Stimulated activated naive CD8-positive, alpha-beta T cell treated with anti-CD3 and anti-CD28 coated beads, Interleukin-15, amount 100 ng/mL, for 72 hours (primary cell): ENCODE results near the gene CRACR2B.
A peak's percentile ranks its signal among the peaks of the same experiment; 100 is the strongest.

Experiments
- ATAC-seq: fragments of 150-1000 bp; cut with Tn5 transposase; 2 replicates; pipeline ENCODE4 v1.10.0; 2021; ENCODE audit warnings: mild to moderate bottlenecking, moderate library complexity
- DNase-seq, 2 donors: peaks; one replicate each; pipeline ENCODE4 v3.0.0; 2021 to 2022
- H3K27ac Mint-ChIP-seq, 2 donors: one replicate each; pipeline ENCODE4 v1.8.0; 2022; ENCODE audit warnings: mild to moderate bottlenecking in 2 of 2, mixed read lengths in 2 of 2, moderate library complexity in 2 of 2
- H3K27me3 Mint-ChIP-seq: one replicate; pipeline ENCODE4 v1.8.0; 2022; ENCODE audit warnings: mixed read lengths
- H3K4me1 Mint-ChIP-seq: one replicate; pipeline ENCODE4 v1.8.0; 2022; ENCODE audit warnings: mild to moderate bottlenecking, mixed read lengths
- H3K4me3 Mint-ChIP-seq, 2 donors: one replicate each; pipeline ENCODE4 v1.8.0; 2022; ENCODE audit warnings: mild to moderate bottlenecking in 2 of 2, mixed read lengths in 2 of 2, moderate library complexity in 1 of 2
- H3K9me3 Mint-ChIP-seq, 2 donors: one replicate each; pipeline ENCODE4 v1.8.0; 2022; ENCODE audit warnings: mixed read lengths in 2 of 2

Gene CRACR2B

DNA sequence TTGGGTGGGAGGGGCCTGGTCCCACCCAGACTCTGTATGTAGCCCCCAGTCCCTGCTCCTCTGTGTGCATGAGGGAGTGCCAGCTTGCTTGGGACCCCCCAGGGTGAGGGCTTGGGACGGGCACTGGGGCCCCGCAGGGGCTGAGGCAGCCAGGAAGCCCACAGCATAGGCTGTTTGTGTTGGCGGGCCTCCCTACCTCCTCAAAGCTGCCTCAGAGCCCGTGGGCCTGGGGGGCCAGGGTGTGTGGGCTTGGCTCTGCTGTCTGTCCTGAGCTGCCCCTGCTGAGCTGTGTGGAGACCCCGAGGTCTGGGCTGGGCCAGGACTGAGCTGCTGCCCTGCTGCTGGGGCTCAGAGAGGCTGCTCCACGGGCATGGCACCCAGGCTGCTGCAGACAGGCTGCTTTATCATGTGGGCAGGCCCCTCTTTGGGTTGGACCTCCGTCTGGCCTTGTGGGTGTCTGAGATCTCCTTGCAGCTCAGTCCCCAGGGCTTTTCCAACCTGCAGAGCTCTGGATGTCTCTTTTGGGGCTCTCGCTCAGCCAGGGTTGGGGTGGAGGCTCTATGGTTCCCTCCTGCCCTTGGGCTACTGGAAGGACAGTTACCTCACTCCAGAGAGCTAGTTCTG is 18.3 kb downstream of the CRACR2B start:
- DNase-seq (no peak), ATAC-seq (no peak)
- H3K4me1 Mint-ChIP-seq: peaks cover 56% of the 10 kb centered on the region
- H3K27ac Mint-ChIP-seq: peak overlapping the region in 1 of 2 donors; percentile 71
- H3K4me3 Mint-ChIP-seq: peak overlapping the region in 1 of 2 donors; percentile 5
- no peaks in the 10 kb centered on the region for H3K9me3 Mint-ChIP-seq
- peaks cover 11% of the 10 kb centered on the region for H3K27me3 Mint-ChIP-seq

DNA sequence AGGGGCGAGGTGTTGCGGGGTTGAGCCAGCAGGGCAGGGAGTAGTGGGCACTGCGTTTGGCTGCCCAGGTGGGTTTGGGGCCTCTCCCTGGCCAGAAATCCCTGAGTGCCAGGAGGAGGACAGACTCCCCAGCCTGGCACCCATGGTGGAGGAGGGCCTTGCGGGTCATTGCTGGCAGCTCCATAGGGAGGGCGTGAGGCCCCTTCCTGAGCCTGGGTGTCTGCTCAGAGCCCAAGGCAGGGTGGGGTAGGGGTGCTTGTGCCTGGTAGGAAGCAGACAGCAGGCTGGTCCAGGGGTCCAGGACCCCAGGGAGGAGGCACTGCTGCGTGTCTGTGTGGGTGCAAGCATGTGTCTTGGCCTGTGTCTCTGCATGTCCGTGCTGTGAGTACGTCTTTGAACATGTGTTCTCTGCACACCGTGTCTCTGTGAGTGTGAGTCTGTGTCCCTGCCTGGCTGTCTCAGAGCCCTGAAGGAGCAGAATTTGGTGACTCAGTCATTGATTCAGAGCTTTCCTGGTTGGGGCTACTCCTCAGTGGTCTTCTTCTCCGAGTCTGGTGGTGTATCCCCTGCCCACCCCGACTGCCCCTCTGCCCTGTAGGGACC is 18.9 kb downstream of the CRACR2B start:
- ATAC-seq (no peak), DNase-seq (no peak)
- Mint-ChIP-seq H3K4me3 (no peak overlapping the region), H3K9me3 (no peaks in the 10 kb centered on the region), H3K4me1 (peaks cover 50% of the 10 kb centered on the region), H3K27ac (peak overlapping the region in 1 of 2 donors; percentile 71), H3K27me3 (peaks cover 11% of the 10 kb centered on the region)

DNA sequence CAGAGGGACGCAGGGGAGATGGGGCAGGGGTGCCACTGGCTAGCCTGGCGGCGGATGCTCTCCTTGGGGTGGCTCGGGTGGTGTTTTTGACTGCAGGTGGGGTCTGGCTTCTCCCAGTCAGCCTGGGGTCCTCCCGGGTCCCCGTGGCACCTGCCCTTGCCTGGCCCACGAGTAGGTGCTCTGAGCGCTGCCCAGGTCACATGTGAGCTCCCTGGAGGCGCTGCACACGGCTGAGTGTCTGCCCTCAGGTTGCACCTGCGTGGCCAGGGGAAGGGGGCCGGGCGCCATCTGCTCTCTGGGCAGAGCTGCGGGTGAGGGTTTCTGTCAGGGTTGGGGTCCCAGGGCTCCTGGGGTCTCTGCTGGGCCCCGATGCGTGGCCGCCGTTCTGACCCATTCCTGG is 20.2 kb downstream of the CRACR2B start:
- Mint-ChIP-seq H3K4me3 (no peak overlapping the region), H3K27me3 (peaks cover 11% of the 10 kb centered on the region), H3K9me3 (no peaks in the 10 kb centered on the region), H3K4me1 (peaks cover 50% of the 10 kb centered on the region), H3K27ac (no peak overlapping the region)
- DNase-seq (no peak), ATAC-seq (no peak)

DNA sequence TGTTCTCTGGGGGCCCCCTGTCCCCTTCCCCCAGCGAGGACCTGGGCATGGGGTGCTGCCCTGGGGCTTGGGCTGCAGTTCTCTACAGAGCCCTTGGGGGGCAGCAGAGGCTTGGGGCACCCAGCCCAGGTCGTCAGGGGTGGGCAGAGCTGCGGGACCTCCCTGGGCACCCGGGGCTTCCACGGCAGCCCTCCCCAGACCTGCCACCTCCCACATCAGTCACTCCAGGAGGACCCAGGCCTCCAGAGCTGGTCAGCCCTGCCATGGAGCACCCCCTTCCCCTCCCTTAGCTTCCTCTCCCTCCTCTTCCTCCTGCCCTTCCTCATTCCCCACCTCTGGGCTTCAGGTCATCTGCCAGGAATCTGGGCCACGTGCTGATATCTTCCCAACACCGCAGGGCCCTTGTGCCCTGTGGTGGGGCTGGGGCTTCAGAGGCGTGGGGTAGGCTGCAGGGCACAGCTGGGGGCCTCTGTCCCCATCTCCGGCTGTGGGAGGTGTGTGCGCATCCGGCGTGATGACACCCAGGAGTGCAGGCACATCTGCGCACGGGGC is 20.7 kb downstream of the CRACR2B start:
- ATAC-seq: peak; percentile 52
- H3K9me3 Mint-ChIP-seq: no peaks in the 10 kb centered on the region
- H3K4me1 Mint-ChIP-seq: peaks cover 47% of the 10 kb centered on the region
- peaks cover 11% of the 10 kb centered on the region for H3K27me3 Mint-ChIP-seq
- H3K4me3 Mint-ChIP-seq: peak overlapping the region; percentile 17 to 84
- H3K27ac Mint-ChIP-seq: no peak overlapping the region
- DNase-seq: peak; percentile 71 to 72

DNA sequence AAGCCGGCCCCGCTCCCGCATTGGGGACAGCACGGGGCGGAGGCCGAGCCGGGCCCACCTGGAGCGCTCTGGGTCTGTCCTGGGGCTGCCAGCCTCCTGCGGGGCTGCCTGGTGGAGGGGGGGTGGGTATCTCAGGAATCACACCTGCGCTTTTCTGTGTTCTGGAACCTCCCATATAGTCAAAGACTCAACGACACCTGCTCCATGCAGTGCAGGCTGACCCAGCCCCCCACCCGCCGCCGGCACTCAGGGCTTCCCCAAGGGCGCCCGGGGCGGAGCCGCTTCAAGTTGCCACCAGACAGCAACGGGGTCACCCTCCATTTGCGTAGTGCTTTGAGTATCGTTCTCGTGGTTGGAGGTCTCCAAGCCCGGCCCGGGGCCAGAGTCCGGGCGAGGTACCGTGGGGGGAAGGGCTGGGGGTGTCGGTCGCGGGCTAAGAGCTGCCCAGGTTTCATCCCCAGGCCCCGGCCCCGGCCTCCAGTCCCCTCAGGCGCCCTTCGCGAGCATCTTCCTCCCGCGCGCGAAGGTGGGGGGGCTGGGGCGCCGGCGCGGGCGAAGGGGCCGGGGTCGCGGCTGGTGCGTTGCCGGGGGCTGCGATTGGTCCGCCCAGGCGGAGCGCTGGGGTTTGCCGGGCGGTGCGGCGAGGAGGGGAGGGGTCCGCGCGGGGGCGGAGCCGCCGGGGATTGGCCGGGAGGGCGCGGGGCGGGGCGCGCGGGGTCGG is 21.5 kb downstream of the CRACR2B start:
- Mint-ChIP-seq H3K27ac (no peak overlapping the region), H3K27me3 (peaks cover 11% of the 10 kb centered on the region), H3K9me3 (no peaks in the 10 kb centered on the region), H3K4me1 (peaks cover 39% of the 10 kb centered on the region), H3K4me3 (peak overlapping the region; percentile 77 to 84)
- DNase-seq (no peak), ATAC-seq (no peak)

DNA sequence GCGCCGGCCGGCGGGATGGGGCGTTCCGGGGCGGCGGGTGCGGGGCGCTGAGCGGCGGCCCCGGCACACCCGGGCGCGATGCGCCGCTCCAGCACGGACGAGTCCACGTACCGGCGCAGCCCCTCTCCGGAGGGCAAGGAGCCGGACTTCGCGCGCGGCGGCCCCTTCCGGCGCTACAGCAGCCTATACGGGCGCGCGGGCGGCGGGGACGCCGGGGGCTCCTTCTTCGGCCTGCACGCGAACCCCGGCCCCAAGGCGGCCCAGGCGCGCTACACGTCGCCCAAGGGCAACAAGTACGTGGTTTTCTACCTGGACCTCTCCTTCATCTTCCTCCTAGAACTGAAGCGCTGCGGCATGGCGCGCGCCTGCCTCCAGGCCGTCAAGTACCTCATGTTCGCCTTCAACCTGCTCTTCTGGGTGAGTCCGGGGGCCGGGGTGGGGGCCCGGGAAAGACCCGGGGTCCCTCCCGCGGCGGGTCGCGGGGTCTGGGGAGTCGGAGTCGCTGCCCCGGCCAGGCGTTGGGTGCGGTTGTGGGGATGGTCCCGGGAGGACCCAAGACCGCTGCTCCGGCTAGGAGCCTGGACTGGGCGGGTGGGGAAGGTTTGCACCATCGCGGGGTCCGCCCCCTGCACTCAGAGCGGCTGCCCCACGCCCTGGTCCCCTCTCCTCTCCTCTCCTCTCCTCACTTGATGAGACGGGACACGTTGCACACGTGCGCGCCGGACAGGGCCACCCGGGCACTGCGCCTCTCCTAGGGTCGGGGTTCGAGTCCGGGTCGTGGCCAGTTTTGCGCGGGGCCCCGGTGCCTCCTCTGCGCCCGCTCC is 22.4 kb downstream of the CRACR2B start:
- ATAC-seq (no peak), DNase-seq (no peak)
- Mint-ChIP-seq H3K27me3 (peaks cover 11% of the 10 kb centered on the region), H3K27ac (no peak overlapping the region), H3K4me1 (peaks cover 30% of the 10 kb centered on the region), H3K4me3 (peak overlapping the region; percentile 9 to 56), H3K9me3 (no peaks in the 10 kb centered on the region)

DNA sequence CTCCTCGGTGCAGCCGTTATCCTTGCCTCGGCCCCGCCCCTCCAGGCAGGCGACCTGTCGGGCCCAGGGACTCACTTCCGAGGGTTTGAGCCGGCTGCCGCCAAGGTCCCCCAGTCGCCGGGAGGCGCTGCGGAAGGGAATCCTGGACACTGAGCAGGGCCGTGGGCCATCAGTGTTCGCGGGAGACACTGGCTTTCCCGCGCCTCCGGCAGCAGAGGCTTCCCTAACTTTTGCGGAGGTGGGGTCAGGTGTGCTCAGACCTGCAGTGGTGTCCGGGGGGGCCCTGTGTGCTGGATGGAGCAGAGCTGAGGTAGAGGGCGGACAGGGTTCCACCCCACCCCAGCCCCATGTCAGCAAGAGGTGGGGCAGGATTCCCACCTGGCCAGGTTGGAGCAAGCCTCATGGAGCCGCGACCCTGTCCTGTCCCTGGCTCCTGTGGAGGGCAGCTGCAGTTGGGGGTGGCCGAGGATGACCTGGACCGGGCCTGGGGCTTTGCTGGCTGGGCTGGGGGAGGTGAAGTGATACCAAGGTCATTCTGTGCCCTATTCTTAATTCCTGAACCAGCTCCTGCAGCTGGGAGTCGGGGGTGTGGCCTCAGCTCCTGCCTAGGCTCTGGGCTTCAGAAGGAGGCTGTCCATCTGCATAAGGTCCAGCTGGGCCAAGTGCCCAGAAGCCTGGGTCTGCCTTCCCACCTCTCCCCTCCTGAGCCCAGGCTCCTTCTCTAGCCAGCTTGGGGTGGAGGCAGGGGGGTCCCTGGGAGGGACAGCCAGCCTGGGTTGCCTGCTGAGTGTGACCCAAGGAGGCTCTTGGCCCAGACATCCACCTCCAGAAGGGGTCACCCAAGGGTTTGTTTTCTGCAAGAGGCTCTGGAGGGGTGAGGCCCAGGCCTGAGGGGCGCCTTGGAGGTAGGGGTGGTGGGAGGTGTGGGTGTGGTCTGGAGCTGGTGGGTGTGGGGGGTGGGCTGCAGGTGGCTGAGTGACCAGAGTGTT is 23.4 kb downstream of the CRACR2B start:
- no peak for ATAC-seq

DNA sequence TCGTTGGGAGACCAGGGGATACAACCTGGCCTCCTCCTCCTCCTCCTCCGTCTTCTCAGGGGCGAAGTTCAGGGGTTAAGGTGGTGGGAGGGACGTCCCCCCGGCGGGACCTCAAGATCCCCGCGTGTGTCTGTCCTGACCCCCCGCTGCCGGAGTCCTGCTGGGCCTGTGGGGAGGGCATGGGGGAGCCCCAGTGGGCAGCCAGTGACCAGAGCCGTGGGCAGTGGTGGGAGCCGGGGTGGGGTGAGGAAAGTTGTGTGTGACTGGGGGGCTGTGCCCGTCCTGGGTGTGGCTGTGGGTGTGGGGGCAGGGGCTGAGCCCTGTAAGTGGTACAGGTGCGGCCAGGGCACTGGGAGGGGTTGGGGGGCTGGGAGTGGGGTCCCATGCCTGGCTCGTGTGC is 25.0 kb downstream of the CRACR2B start:
- no peak overlapping the region for H3K4me3 Mint-ChIP-seq
- peaks cover 11% of the 10 kb centered on the region for H3K27me3 Mint-ChIP-seq
- H3K4me1 Mint-ChIP-seq: peaks cover 20% of the 10 kb centered on the region
- no peak overlapping the region for H3K27ac Mint-ChIP-seq
- no peak for DNase-seq
- no peaks in the 10 kb centered on the region for H3K9me3 Mint-ChIP-seq
- ATAC-seq: no peak

More for the DNA sequence above, 23.4 kb downstream of the CRACR2B start:
- H3K9me3 Mint-ChIP-seq: no peaks in the 10 kb centered on the region
- H3K27ac Mint-ChIP-seq: no peak overlapping the region
- DNase-seq: no peak
- peaks cover 21% of the 10 kb centered on the region for H3K4me1 Mint-ChIP-seq
- peaks cover 11% of the 10 kb centered on the region for H3K27me3 Mint-ChIP-seq
- no peak overlapping the region for H3K4me3 Mint-ChIP-seq

DNA sequence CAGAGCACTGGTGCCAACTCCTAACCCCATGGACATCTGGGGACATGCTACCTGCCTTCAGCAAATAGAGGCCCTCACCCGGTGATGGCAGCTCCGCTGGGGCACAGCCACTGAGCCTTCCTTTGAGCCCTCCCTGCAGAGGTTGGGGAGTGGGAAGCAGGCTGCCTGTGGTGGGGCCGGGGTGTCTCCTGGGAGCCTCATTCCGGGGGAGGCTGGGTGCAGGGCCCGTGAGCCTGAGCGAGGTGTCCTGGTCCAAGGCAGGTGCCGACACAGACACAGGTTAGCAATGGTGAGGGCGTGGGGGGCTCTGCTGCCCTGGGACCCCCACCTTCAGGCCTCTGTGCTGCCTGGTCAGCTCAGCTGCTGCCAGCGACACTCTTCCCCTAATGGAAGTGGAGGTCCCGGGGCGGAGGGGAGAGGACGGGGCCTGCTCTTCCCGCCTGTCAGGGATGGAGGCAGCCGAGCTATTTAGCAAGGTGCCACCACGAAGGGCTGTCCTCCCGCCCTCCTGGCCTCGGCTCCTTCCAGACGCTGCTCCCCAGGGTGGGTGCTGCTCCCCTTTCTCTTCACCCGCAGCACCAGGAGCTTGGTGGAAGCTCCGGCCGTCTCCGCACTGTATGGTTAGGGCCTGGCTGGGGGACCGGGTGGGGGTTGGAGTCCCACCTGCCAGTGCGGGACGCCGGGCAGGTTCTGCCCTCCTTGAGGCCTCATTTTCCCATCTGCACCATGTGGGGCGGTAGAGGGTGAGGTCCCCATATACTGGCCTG is 26.1 kb downstream of the CRACR2B start:
- no peak overlapping the region for H3K27ac Mint-ChIP-seq
- DNase-seq (no peak), ATAC-seq (no peak)
- H3K4me3 Mint-ChIP-seq: no peak overlapping the region
- H3K9me3 Mint-ChIP-seq: no peaks in the 10 kb centered on the region
- peaks cover 13% of the 10 kb centered on the region for H3K4me1 Mint-ChIP-seq
- H3K27me3 Mint-ChIP-seq: peaks cover 4% of the 10 kb centered on the region

DNA sequence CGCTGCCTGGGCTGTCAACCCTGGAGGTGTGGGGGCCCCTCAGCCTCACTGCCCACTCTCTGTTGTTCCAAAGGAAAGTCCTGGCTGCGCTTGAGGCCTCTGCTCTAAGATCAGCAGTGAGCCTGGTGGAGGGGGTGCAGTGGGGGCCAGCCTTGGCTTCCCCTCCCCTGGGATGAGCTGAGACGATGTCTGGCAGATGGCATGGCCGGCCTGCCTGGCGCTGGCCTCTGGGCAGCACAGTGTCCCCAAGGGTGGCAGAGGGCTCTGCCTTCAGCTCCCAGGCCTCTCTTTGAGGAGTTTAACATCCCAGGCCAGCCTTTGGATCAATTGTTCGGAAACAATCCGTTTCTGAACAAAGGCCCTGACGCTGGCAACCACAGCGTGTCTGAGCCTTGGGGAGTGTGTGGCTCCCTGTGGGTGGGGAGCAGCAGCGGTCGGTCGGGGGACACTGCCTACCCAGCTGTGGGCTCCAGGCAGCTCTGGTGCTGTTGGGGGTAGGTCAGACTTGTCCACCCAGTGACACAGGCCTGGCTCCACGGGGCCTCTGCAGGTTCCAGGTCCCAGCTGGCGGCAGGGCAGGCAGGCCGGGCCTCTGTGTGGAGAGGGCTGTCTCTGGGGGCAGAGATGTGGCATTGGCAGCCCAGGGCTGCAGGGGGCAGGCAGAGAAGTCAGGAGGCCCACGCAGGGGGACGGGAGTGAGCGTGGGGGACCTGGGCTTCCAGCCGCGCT is 27.0 kb downstream of the CRACR2B start:
- Mint-ChIP-seq H3K27ac (peak overlapping the region in 1 of 2 donors; percentile 27), H3K4me1 (peaks cover 13% of the 10 kb centered on the region), H3K9me3 (no peaks in the 10 kb centered on the region), H3K27me3 (no peaks in the 10 kb centered on the region), H3K4me3 (no peak overlapping the region)
- DNase-seq (no peak), ATAC-seq (no peak)

DNA sequence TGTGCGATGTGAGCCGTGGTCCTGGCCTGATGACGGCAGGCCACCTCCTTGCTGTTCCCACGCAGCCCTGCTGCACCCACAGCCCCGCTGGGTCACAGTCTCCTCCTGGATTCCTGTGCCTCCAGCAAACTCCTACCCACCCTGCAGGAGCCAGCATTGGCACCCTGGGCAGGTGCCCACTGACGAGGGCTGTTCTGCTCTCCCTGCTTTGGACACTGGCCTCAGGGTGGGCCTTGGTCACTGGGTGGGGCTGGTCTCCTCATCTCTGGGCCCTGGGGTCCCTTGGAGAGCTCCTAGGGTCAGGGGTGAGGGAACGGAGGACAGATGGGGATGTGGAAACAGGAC is 27.6 kb downstream of the CRACR2B start:
- Mint-ChIP-seq H3K4me3 (no peak overlapping the region), H3K4me1 (peaks cover 18% of the 10 kb centered on the region), H3K27ac (no peak overlapping the region), H3K9me3 (no peaks in the 10 kb centered on the region), H3K27me3 (no peaks in the 10 kb centered on the region)
- DNase-seq (no peak), ATAC-seq (no peak)

DNA sequence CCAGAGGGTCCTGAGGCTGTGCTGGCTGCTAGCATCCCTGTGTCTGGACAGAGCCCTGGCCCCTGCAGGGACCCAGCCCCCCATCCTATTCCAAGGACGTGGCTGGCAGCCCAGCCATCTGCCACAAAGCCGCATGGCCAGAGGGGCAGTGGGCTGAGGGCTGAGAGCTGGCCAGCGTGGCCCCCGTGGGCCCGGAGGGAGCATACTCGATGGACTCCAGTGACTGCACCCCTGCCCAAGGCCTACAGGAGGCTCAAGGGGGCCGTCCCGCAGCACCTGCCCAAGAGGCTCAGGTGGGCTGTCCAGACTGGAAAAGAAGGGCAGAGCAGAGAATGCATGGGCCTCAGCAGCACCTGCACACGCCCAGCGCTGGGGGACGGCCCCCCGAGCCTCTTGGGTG is 28.1 kb downstream of the CRACR2B start:
- Mint-ChIP-seq H3K4me1 (peaks cover 18% of the 10 kb centered on the region), H3K9me3 (no peaks in the 10 kb centered on the region), H3K4me3 (no peak overlapping the region), H3K27ac (no peak overlapping the region), H3K27me3 (no peaks in the 10 kb centered on the region)
- ATAC-seq (no peak), DNase-seq (no peak)

DNA sequence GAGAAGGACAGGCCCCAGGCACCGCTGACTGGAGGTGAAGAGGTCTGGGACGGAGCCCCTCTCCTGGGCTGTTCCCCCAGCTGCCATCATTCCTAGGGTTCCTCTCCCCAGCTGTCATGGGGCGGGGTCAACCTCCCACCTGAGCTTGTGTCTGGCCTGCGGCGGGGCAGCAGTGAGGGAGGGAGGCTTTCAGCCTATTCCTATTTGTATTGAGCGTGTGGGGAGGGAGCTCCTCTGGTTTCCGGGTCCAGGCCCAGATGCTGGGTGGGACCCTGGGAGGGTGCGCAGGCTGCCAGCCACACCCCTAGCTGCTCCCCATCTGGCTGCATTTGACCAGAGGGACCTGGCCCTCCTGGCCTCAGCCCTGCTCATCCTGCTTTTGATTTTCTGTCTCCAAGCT is 28.7 kb downstream of the CRACR2B start:
- H3K27me3 Mint-ChIP-seq: no peaks in the 10 kb centered on the region
- H3K9me3 Mint-ChIP-seq: no peaks in the 10 kb centered on the region
- ATAC-seq: no peak
- DNase-seq: no peak
- peaks cover 18% of the 10 kb centered on the region for H3K4me1 Mint-ChIP-seq
- H3K27ac Mint-ChIP-seq: peak overlapping the region; percentile 82 to 96
- no peak overlapping the region for H3K4me3 Mint-ChIP-seq
